Endothelial cell of umbilical vein (primary cell): Measurements from ENCODE around the gene RAB10. TPM values are rescaled to one million over a fixed set of nuclear protein-coding genes. Genes with fewer than 3 reads are reported as not detected.

Experiments used
- BruUV-seq: library from RNA; stranded (reverse); fragments of 400-500 nt; replicated peaks from 2 replicates; lab custom pipeline; 2021; lab: Mats Ljungman, UMichigan
- CTCF ChIA-PET: fragments of 300-600, 350-600 bp; sonication (Branson Sonifier 250); formaldehyde crosslinking; loops from one replicate; lab custom pipeline; 2021; ENCODE audit warnings: antibody characterized with exemption, inconsistent platforms; lab: Charles Lee
- POLR2A ChIA-PET: fragments of 300-600, 350-600 bp; sonication (Branson Sonifier 250); formaldehyde crosslinking; loops from one replicate; lab custom pipeline; 2021; ENCODE audit warnings: antibody characterized with exemption, inconsistent platforms; lab: Charles Lee
- DNase-seq: peaks from one replicate; pipeline ENCODE4 v3.0.0-alpha.2; 2011; ENCODE audit warnings: low read depth, low spot score
- FAIRE-seq: peaks from 2 replicates; lab custom pipeline; 2011; peaks lifted over from hg19 to GRCh38; lab: Jason Lieb, UNC
- H2AFZ ChIP-seq: 2 replicates; pipeline ENCODE4 v1.6.0; 2012; ENCODE audit warnings: low read depth, low read length, control low read depth, inconsistent platforms
- H3K27ac ChIP-seq: 2 replicates; pipeline ENCODE4 v1.5.1; 2011; ENCODE audit warnings: low read depth, mild to moderate bottlenecking, control low read depth, low read length, moderate library complexity; ENCODE audit not compliant: insufficient read depth
- H3K27me3 ChIP-seq, 2 experiments: 2 replicates each; pipeline versions ENCODE4 v1.6.0 to v1.6.1; 2011; ENCODE audit warnings: low read length in 2 of 2, mixed read lengths in 1 of 2; ENCODE audit not compliant: control insufficient read depth in 2 of 2, insufficient read depth in 2 of 2
- H3K36me3 ChIP-seq, 2 experiments: 2 replicates in 1 of 2; 3 replicates in 1 of 2; pipeline ENCODE4 v1.5.1; 2011; ENCODE audit warnings: low read length in 2 of 2, mild to moderate bottlenecking in 1 of 2, moderate library complexity in 1 of 2; ENCODE audit not compliant: control insufficient read depth in 2 of 2, insufficient read depth in 2 of 2; ENCODE audit errors: extremely low read depth in 1 of 2
- H3K4me1 ChIP-seq: 3 replicates; pipeline ENCODE4 v1.5.1; 2011; ENCODE audit warnings: mild to moderate bottlenecking, low read length; ENCODE audit not compliant: control insufficient read depth, insufficient read depth; ENCODE audit errors: extremely low read depth
- H3K4me2 ChIP-seq: 2 replicates; pipeline ENCODE4 v1.6.1; 2011; ENCODE audit warnings: low read length, control low read depth, mixed read lengths; ENCODE audit not compliant: insufficient read depth
- H3K4me3 ChIP-seq, 3 experiments: fragments of 200-600 bp in 1 of 3; sonication (generic), shearing (Covaris generic) in 1 of 3; replicated peaks in 1 of 3; 2 replicates each; pipeline ENCODE4 v1.5.1; 2011 to 2016; ENCODE audit warnings: control low read depth in 3 of 3, low read length in 3 of 3, mild to moderate bottlenecking in 2 of 3, inconsistent platforms in 1 of 3, low read depth in 1 of 3, moderate library complexity in 1 of 3; ENCODE audit not compliant: insufficient read depth in 1 of 3
- H3K79me2 ChIP-seq: 2 replicates; pipeline ENCODE4 v1.6.0; 2012; ENCODE audit warnings: low read length, inconsistent platforms; ENCODE audit not compliant: control insufficient read depth, insufficient read depth
- H3K9ac ChIP-seq: replicated peaks from 2 replicates; pipeline ENCODE3; 2011; ENCODE audit warnings: low read length, control low read depth; ENCODE audit not compliant: insufficient read depth; ENCODE audit errors: extremely low read depth
- H3K9me1 ChIP-seq: replicated peaks from 3 replicates; pipeline ENCODE4 v1.6.0; 2011; ENCODE audit warnings: mild to moderate bottlenecking, low read length; ENCODE audit not compliant: control insufficient read depth, insufficient read depth; ENCODE audit errors: extremely low read depth
- H3K9me3 ChIP-seq: replicated peaks from 2 replicates; pipeline ENCODE4 v1.5.1; 2012; ENCODE audit warnings: low read length, inconsistent platforms; ENCODE audit not compliant: control insufficient read depth, insufficient read depth
- H4K20me1 ChIP-seq: replicated peaks from 2 replicates; pipeline ENCODE3; 2011; ENCODE audit warnings: mild to moderate bottlenecking, low read length; ENCODE audit not compliant: control insufficient read depth, insufficient read depth; ENCODE audit errors: extremely low read depth
- EZH2 ChIP-seq: IDR thresholded peaks from 2 replicates; pipeline ENCODE4 v1.6.1; 2012; ENCODE audit warnings: borderline replicate concordance, low read depth, mild to moderate bottlenecking, moderate library complexity, low read length, inconsistent platforms; ENCODE audit not compliant: severe bottlenecking
- FOS ChIP-seq: IDR thresholded peaks from 2 replicates; pipeline ENCODE4 v1.6.1; 2011; ENCODE audit warnings: mild to moderate bottlenecking, low read length, moderate library complexity, borderline replicate concordance; ENCODE audit not compliant: insufficient read depth
- GATA2 ChIP-seq: IDR thresholded peaks from 2 replicates; pipeline ENCODE4 v1.7.0; 2011; ENCODE audit warnings: low read depth, mild to moderate bottlenecking, moderate library complexity, mixed read lengths, low read length; ENCODE audit not compliant: insufficient read length, insufficient read depth
- JUN ChIP-seq: IDR thresholded peaks from 2 replicates; pipeline ENCODE4 v1.6.1; 2011; ENCODE audit warnings: borderline replicate concordance, low read depth; ENCODE audit not compliant: insufficient read length, insufficient read depth
- MYC ChIP-seq: IDR thresholded peaks from one replicate; pipeline ENCODE4 v1.6.1; 2011; ENCODE audit warnings: mild to moderate bottlenecking, low read depth, low read length
- POLR2A ChIP-seq: IDR thresholded peaks from 2 replicates; pipeline ENCODE4 v1.6.1; 2012; ENCODE audit warnings: low read depth, mild to moderate bottlenecking, control low read depth, low read length
- POLR2AphosphoS5 ChIP-seq: IDR thresholded peaks from 2 replicates; pipeline ENCODE4 v1.6.1; 2012; ENCODE audit warnings: low read depth, mild to moderate bottlenecking, control low read depth, low read length, moderate library complexity; ENCODE audit not compliant: insufficient read depth
- dilution Hi-C: fragments of 300-500 bp; cut with MboI; formaldehyde crosslinking; loops from one replicate; pipeline ENCODE4 v1.15.0; 2019; ENCODE audit warnings: low sequenced_read_pairs; ENCODE audit not compliant: extremely low pct_ligation_motif_present
- intact Hi-C: fragments of 100-400 bp; cut with micrococcal nuclease; formaldehyde crosslinking; loops from one replicate; pipeline ENCODE4 v1.10.0; 2022
- polyA plus RNA-seq, 4 experiments: library from polyadenylated mRNA; depleted of rRNA in 3 of 4; stranded (reverse) in 3 of 4; unstranded in 1 of 4; fragments of >200 nt; gene quantifications; 2 replicates each; pipeline versions ENCODE4 v1.2.1 to v1.2.3, GENCODE V29; 2011 to 2012; ENCODE audit warnings: missing spikeins in 1 of 4
- total RNA-seq: library from RNA; stranded (reverse); gene quantifications from 2 replicates; pipeline ENCODE4 v1.2.3, GENCODE V29; 2021
- TF ChIP-seq, protein P1 (sequence below), 2 donors: IDR thresholded peaks; 1 replicate in 1 of 2; 2 replicates in 1 of 2; pipeline ENCODE4 v1.5.1; 2011; ENCODE audit warnings: low read length in 2 of 2, mild to moderate bottlenecking in 2 of 2, moderate library complexity in 2 of 2, control low read depth in 1 of 2, inconsistent platforms in 1 of 2, low read depth in 1 of 2; ENCODE audit not compliant: insufficient read depth in 1 of 2; ENCODE audit errors: extremely low read depth in 1 of 2
- TF ChIP-seq, protein P2 (sequence below): IDR thresholded peaks from 2 replicates; pipeline ENCODE4 v1.6.1; 2011; ENCODE audit not compliant: insufficient read depth, insufficient read length

The RAB10 gene
- total and polyA plus RNA-seq, 2 donors (not counting 3 experiments of a cell fraction or from before 2014, with no cell fraction given): 45.1 to 104 TPM

DNA sequence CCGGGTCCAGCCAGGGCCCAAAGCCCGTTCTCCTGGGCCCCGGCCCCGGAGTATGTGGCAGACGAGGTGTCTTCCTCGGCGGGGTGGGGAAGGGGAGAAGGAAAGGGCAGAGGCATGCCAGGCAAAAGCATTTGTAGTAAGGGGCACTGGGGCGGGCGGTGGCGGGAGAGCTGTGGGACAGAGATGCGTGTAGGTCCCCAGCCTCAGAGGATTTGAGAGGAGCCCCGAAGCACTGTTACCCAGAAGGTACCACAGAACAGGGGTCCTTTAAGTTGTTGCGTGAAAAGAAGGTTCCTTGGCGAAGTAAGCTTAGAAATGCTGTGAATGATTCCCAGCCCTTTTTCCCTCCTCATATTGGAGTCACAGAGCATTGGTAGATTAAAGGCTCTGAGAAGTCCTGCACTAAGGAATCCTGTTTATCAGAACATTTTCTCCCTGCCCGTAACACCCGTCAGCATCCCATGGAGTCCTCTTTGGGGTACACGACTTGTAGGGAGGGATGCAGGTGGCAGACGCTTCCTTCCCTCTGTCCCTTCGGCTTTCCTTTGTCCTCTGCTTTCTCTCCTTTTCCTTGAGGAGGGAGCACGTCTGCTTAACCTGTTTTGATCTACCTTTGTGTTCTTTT, 151.5 kb downstream of the RAB10 start:
- intact Hi-C loops: no loop called here
- Histone ChIP-seq H3K4me2 (peak overlapping the region; percentile 69), H3K4me1 (peaks cover 3% of the 10 kb centered on the region), H3K27ac (no peak overlapping the region), H3K4me3 (peak overlapping the region; percentile 50 to 52 (median 51)), H3K9me1 (no peaks in the 10 kb centered on the region), H3K36me3 (peaks cover 0 to 2% of the 10 kb centered on the region in 2 experiments), H2AFZ (peak overlapping the region; percentile 89), H3K9me3 (no peaks in the 10 kb centered on the region), H3K9ac (peak overlapping the region; percentile 55), H4K20me1 (no peaks in the 10 kb centered on the region), H3K27me3 (no peaks in the 10 kb centered on the region), H3K79me2 (no peaks in the 10 kb centered on the region)
- no TSS peak for BruUV-seq
- DNase-seq: peak; percentile 21
- FAIRE-seq: no peak
- POLR2A ChIA-PET: no interaction called here
- TF ChIP-seq POLR2AphosphoS5 (no peak), MYC (no peak), GATA2 (no peak), JUN (no peak), POLR2A (no peak), EZH2 (no peak), FOS (no peak)
- TF ChIP-seq, protein P1, sequence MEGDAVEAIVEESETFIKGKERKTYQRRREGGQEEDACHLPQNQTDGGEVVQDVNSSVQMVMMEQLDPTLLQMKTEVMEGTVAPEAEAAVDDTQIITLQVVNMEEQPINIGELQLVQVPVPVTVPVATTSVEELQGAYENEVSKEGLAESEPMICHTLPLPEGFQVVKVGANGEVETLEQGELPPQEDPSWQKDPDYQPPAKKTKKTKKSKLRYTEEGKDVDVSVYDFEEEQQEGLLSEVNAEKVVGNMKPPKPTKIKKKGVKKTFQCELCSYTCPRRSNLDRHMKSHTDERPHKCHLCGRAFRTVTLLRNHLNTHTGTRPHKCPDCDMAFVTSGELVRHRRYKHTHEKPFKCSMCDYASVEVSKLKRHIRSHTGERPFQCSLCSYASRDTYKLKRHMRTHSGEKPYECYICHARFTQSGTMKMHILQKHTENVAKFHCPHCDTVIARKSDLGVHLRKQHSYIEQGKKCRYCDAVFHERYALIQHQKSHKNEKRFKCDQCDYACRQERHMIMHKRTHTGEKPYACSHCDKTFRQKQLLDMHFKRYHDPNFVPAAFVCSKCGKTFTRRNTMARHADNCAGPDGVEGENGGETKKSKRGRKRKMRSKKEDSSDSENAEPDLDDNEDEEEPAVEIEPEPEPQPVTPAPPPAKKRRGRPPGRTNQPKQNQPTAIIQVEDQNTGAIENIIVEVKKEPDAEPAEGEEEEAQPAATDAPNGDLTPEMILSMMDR (IDR thresholded peaks at IDR 0.05; ENCODE audit: extremely low read depth in 1 of 2, insufficient read depth in 1 of 2, low read depth in 1 of 2, low read length in 2 of 2): no peak
- TF ChIP-seq, protein P2, sequence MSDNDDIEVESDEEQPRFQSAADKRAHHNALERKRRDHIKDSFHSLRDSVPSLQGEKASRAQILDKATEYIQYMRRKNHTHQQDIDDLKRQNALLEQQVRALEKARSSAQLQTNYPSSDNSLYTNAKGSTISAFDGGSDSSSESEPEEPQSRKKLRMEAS: no peak
- dilution Hi-C loops: no loop called here
- CTCF ChIA-PET: interaction anchor here (0.5 to 3.2 kb wide), 31 partner anchors 7 to 350 kb away, joined by 3 to 26 read pairs (median 4); partner anchors contain the start of genes GAREM2, KIF3C and RAB10
